ENCODE results near the gene NATD1. TPM values are rescaled to one million over a fixed set of nuclear protein-coding genes. Genes with fewer than 3 reads are reported as not detected.

NATD1 gene
- total RNA-seq, 1 experiment from 2014 or later = 4.3 TPM

DNA sequence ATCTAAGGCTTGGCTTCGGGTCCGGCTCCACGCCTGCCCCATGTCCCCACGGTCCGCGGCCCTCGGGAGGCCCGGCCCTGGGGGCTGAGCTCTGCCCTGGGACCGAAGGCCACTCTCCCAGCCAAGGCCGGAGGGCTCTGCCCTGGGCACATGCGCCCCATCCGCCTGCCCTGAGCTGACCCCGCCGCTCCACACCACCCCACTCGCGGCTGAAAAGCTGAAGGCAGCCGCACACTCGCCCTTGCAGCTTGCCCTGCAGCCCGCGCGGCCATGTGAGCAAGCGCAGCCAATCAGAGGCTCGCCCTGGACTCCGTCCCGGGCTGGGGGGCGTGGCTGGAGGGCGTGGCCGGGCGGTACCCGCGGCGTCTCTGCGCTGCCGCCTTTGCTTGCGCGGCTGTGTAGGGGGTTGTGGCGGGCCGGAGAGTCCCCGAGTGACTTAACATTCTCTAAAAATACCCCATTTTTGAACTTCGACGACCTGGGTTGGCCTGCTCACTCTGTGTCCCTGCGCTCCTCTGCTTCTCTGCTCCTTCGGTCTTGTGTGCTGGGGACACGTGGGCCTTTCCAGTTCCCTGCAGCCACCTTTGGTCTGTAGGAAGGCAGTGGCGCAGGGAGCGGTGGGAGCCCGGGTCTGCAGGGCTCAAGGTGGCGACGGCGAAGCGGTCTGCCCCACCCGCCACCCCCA is 22.5 kb upstream of the NATD1 start:
- peak; percentile 76 for DNase-seq (ENCODE audit: low read depth)

DNA sequence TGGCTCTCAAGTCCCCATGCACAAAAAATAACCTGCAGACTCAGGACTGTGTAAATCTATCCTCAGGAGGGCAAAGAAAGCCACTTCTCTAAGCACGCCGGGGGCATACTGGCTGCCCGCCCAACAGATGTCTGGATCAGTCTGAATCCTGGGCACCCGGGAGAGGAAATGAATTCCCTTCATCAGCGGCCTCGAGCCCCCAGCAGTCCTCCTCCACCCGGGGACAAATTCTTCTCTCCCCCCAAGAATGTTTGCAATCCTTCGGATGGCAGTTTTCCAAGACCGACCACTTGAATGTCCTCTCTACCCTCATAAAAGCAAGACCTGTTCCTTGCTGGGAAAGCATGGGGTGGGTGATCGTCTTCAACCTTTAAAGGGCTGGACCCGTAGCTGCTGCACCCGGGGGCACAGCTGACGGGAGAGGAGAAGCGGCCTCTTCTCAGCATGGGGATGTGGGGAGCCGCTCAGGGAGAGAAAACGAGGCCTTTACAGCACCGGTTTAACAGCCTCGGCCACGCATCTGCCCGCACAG is 21.9 kb upstream of the NATD1 start:
- DNase-seq (ENCODE audit: low read depth) = peak; percentile 34

DNA sequence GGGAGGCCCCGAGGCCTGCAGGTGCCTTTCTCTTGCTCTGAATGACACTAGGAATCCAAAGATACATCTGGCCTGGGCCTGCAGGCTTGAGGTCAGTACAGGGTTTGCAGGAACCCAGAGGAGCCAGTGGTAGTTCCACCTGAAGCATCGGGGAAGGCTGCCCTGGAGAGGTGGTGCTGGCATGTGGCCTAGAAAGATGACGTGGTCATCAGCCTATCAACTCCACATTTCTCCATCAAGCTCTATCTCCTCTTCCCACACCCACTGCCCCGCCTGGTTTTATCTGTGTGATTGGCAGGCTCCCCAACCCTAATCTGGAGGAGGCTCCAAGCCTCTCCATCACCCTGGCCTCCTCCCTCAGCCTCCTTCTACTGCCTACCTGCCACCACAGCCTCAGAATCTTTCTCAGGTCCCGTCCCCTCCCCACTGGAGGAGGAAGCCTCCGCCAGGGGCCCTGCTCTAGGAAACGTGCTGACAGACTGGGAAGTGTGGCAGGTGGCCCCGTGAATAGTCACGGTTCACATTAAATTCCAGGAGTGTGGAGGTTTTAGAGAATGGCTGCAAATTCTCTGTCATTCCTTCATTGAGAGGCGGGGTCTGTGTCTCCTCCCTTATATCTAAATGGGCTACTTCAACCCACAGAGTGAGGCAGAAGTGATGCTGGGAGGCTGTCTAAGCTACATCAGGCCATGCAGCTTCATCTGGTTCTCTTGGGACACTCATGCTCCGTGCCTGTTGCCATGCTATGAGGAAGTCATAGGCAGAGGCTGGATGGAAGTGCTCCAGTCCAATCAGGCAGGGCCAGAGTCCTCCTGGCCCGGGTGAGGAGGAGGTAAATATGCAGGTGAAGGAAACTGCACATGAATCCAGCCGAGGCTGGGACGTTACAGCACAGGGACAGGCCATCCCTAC is 19.9 kb upstream of the NATD1 start:
- no peak for DNase-seq (ENCODE audit: low read depth)

DNA sequence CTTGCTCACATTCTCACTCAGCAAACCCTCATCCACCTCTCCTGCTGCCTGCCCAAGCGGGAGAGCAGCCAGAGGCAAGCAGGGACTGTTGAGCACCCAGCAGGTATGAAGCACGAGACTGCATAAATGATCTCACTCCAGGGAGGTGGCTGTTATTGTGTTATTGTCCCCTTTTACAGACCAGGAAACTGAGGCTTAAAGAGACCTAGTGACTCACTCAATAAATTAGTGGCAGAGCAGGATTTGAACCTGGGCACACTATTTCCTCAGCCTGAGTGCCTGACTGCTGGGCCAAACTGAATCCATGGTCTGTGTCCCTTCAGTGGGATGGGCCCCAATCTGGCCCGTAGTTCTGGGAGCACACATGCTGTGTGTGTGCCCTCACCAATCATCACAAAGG is 19.0 kb upstream of the NATD1 start:
- no peak for DNase-seq (ENCODE audit: low read depth)

DNA sequence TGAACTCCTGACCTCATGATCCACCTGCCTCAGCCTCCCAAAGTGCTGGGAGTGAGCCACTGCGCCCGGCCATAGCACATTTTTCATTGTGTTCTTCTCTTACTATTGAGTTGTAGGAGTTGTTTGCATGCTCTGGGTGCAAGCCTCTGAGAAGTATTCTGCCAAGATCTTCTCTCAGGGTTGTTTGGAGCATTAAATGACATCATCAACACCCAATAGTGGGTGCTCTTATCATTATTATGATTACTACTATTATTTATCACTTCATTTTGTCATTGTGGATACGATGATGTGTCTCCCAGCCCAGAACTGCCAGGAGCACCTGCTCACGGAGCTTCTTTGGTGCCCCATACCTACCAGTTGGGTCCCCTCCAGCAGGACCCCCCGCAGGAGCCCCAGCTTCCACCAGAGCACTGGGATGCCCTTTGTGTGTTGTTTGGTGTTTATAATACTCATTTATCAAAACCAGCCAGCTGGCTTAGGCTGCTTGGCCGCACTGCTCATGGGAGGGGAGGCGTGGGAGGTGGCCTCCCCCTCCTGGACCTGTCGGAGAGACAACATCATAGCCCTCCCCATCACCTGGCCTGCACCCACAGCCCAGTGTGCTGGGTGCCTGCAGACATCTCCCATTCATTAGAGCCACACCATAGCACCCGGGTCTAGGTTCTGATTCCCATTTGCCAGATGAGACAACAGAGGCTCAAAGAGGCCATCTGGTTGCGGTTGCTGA is 18.4 kb upstream of the NATD1 start:
- DNase-seq (ENCODE audit: low read depth) = no peak

DNA sequence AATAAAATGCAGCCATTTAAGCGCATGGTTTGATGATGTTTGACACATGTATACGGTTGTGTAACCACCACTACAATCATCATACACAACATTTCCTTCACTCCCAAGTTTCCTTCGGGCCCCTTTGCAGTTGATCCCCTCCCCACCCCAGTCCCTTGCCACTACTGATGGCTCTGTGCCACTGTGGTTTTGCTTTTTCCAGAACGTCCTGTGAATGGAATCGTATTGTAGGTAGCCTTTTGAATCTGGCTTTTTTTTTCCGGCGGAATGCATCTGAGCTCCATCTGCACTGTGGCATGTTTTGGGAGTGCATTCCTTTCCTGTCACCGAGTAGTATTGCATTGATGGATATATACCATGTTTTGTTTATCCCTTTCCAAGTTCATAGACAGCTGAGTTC is 16.2 kb upstream of the NATD1 start:
- no peak for DNase-seq (ENCODE audit: low read depth)

DNA sequence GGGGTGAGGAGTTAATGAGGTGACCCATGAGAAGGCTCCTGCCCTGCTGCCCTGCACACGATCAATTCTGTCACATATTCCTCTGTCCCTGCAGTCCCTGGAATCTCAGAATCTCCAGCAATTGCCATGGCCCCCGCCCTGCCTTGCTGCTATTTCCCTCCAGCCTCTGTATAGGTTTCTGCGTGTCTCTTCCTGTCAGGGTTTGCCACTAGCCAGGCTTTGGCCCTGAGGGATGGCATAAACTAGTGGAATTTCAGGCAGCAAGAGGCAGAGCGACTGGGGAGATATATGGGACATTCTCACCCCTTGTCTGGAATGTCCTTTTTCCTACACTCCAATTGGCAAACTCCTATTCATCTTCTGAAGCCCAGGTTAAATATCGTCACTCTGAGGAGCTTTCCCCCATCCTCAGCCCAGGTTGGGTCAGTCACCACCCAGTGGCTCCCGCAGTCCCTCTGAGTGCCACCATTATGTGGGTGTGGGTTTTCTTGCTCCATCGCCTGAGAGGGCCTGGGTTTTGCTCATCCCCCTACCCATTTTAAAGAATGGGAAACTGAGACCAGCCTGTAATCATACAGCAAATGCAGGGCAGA is 15.5 kb upstream of the NATD1 start:
- DNase-seq (ENCODE audit: low read depth) = no peak

DNA sequence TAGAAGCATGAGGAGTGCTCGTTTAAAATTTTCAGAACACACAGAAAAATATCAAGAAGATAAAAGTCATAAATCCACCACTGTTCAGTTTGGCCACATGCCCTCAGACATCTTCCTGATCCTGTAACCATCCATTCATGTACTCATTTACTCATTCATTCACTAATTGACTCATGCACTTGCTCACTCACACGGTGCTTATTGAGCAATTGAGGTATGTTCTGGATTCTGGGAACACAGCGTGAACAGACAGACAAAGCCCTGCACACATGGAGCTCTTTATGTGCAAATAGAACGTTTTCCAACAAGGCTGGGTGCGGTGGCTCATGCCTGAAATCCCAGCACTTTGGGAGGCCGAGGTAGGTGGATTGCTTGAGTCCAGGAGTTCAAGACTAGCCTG is 10.2 kb upstream of the NATD1 start:
- DNase-seq (ENCODE audit: low read depth) = peak; percentile 59

DNA sequence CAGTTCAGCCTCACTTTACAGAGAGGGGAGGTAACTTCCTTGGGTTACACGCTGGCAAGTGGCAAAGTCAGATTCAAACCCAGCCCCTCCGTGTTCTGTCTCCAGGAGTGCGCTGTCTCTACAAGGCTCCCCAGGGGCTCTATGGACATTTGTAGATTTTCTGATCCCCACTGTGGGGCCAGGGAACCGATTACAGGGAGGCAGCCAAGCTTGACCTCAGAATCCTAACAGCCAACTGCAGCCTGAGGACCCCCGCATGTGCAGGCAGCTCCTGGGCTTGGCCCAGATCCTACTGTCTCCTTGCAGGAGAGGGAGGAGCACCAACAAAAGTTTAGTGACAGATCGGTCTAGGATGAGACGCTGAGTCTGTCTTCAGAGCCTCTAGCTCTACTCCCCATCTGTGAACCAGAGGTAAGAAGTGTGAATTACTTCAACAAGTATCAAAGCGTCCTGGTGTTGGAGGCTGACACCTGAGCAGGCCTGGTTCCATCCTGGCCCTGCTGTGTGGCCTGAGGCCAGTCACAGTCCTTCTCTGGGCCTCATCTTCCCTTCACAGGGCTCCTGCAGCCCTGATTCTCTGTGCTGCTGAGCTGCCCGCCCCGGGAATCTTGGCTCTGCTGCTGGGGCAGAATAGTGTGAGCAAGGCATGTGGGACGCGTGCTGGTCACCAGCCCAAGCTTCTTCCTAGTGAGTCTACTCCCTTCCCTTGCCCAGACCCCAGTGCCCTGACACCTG is 9.2 kb upstream of the NATD1 start:
- no peak for DNase-seq (ENCODE audit: low read depth)

DNA sequence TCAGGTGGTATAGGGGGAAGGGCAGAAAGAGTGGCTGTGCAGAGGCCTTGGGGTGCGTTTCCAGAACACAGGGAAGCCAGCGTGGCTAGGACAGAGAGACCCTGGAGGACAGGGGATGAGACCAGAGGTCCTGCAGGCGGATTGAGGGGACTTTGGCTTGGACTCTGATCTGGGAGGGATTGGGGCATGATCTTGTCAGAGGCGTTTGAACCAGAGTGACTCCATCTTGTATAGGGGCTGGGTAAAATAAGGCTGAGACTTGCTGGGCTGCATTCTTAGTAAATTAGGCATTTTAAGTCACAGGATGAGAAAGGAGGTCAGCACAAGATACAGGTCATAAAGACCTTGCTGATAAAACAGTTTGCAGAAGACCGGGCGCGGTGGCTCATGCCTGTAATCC is 5.4 kb upstream of the NATD1 start:
- no peak for DNase-seq (ENCODE audit: low read depth)

DNA sequence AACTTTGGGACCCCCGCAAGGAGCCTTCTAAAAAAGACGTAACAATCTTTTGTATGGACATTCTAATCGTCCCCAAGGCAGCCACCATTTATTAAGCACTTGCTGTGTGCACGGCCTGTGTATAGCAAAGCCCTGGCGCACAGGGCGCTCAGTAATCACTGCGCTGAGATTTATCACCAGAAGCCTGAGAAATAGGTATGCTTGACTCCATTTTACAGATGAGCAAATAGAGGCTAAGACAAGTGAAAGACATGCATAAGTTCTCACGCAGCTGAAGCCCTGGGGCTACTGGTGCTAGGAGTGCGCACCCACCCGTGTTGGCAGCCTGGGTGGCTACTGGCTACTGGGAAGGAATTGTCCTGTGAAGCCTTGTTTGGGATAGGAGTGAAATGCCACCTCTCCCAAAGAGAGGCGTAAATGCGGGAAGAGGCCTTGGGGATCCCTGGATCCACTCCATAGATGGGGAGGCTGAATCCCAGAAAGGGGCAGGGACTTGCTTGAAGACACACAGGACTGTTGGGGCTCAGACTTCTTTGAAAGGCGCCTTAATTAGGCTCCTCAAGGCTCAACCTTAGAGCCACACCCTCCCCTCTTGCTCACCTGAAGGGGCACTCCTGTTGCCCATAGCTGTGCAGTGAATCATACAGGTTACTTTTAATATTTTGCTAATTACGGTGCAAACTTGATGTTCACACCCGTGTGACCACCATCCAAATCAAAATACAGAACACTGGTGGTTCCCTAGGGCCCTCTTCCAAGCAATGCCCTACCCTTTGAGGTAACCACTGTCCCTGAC is 634 bp upstream of the NATD1 start:
- DNase-seq (ENCODE audit: low read depth) = no peak

DNA sequence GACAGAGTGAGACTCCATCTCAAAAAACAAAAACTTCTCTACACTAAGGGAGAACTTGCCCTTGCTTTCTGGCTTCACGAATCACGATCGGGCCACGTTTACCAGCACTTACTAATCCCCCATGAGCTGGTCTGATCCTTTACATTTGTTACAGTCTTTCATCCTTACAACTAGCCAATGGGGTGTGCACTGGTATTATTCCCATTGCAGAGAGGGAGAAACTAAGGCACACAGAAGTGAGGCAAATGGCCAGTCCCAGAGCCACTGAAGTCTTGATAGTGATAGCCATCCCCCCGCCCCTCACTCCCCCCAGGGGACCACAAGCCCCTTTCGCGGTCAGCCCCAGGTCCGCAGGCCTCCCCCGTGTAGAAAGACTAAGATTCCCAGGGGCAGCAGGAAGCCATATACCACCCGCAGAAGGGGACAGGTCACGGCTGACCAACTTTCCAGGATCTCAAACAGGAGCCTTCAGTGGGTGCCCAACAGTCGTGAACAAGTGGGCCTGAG is 868 bp downstream of the NATD1 start:
- no peak for DNase-seq (ENCODE audit: low read depth)

DNA sequence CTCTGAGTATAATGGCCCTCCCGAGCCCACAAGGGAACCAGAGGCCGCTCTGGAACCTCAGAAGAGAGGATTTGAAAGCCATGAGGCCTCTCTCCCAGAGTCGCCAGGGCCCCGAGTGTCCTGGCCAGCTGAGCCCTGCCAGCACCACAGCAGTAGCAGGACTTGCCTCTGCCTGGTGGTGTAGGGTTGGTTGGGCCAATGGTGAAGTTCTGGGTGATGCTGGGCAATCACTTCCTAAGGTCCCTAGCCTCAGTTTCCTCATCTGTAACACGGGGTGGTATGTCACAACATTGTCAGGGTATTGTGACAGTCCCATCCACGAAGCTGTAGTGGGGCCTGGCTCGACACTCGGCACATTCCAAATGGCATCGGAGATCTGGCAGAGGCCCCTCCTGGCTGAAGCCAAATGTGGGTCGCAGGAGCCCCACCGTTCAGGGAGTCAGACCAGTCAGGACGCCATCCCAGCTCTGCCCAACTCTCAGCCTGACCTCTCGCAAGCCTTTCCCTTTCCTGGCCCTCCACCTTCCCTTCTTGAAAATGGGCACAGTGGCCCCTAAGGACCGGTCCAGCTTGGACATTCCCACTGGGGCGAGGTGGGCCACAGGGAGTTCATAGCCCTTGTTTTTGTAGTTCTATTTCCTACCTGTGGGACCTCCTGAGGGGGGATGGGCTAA is 1.7 kb downstream of the NATD1 start:
- no peak for DNase-seq (ENCODE audit: low read depth)

DNA sequence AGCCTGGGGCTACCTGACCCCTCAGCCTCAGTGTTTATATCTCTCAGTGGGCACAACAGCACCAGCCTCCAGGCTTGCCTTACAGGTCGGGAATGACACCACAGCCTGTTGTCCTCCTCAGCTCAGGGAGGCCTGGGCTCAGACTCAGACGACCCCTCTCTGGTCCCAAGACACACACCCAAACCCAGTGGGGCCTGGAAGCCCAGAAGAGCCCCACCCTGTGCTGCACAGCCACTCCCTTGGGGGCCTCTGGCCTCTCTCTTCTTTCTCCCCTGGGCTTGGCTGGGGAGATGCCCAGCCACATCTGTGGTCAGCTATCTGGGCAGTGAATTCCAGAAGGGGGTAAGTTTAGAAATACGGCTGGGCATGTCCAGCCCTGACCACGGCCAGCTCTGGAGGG is 2.4 kb downstream of the NATD1 start:
- no peak for DNase-seq (ENCODE audit: low read depth)

DNA sequence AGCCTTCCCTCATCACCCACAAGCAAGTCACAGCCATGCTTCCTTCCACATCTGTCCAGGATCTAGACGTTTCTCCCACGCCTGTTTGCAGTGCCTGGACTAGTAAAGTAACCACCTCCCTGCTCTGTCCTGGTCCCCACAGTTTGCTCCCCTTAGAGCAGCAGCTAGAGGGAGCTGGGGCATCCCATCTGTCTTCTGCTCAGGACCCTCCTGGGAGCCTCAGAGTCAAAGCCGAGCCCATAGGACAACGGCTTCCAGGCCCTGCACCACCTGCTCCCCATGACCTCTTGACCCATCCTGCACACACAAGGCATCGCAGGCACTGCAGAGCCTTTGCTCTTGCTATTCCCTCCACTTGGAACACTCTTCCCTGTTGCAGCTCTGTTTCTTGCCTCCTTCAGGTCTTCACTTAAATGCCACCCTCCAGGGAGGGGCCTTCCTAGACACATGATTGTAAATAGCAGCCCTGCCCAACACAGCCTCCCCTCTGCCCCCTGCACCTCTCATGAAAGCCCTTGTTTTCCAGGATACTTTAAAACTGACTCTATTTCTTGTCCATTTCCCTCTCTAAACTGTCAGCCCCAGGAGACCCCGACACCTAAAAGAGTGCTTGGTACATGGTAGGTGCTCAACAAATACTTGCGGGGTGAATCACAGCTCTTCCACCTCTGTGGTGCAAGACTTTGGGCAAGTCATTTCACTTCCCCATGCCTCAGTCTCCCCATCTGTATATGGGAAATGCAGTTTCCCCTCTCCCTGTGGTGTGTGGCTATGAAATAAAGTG is 3.1 kb downstream of the NATD1 start:
- DNase-seq (ENCODE audit: low read depth) = no peak

DNA sequence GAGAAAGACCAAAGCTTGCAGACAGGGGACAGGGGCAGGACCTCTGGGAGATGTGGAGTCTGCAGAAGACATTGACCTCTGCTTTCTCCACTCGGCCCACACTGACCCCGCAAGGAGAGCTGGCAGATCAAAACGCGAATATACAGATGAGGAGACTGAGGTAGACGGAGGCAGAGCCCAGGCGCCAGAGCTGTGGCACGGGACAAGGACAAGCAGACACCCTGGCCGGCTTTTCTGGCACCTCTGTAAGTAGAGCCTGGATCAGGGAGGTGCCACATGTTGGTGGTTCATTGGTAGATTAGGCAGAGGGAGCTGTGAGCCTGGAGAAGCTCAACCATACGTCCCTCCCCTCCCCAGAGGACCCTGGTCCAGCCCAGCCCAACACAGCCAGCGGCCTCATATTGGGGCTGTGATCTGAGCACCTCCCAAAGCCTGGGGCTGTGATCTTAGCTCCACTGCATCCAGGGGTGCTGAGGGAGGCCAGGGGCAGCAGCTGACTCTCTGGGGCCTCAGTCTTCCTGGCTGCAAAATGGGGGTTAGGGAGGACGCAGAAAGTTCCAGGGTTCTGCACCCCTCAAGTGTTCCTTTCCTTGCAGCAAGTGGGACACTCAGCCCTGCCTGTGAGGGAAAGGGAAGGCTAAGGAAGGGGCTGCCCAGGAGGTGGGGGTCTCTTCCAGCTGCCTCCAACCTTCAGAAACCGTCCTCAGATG is 4.0 kb downstream of the NATD1 start:
- no peak for DNase-seq (ENCODE audit: low read depth)

DNA sequence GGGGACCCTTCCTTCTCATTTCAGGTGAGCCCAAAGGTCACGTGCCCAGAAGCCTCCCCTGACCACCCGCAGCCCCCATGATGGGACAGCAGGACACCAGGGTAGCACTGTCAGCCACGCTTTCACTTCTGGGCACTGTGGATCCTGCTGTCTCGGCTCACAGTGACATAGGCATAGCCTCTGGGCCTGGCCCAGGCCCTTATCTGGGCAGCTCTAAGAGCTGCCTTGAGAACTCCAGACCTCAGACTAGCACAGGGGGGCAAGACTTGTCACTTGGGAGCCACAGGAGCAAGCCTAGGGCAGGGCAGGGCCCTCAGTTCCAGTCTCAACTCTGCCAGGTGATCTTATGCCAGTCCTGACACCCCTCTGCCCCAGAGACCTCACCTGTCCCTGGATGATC is 4.7 kb downstream of the NATD1 start:
- DNase-seq (ENCODE audit: low read depth) = no peak
